NK-92 treated with Interleukin-12 subunit alpha and Interleukin-12 subunit beta, amount 100 ng/mL, for 24 hours (cell line): Measurements from ENCODE around the gene PCDHA11.
"Not testable (repeated sequence)": the region's sequence is repeated elsewhere in the genome, so short reads cannot be mapped to it uniquely, and the experiment has no call there.

Experiments used
- DNase-seq: peaks from one replicate; lab custom pipeline; 2025; lab: John Stamatoyannopoulos, UW

PCDHA11 gene

GRCh38 chr5:140849831-140850634 lies 18.7 kb upstream of the PCDHA11 start:
- not testable (repeated sequence) for DNase-seq

- no peak for DNase-seq
Observed at GRCh38 chr5:140855772-140856674, 12.7 kb upstream of the PCDHA11 start, which contains the start of gene PCDHA10. PCDHA10 (plus strand) TSS chr5:140855897; CDS start chr5:140856049, 152 bp downstream.

- no peak for DNase-seq
Observed at GRCh38 chr5:140857177-140857986, 11.4 kb upstream of the PCDHA11 start.

- no peak for DNase-seq
Observed at GRCh38 chr5:140857987-140858240, 10.8 kb upstream of the PCDHA11 start.

GRCh38 chr5:140862441-140863295 lies 6.1 kb upstream of the PCDHA11 start:
- no peak for DNase-seq

- DNase-seq, result no peak
Observed at GRCh38 chr5:140869555-140869886, 764 bp downstream of the PCDHA11 start.

- no peak for DNase-seq
Observed at GRCh38 chr5:140870221-140871201, 1.8 kb downstream of the PCDHA11 start.

GRCh38 chr5:140875085-140876065 lies 6.6 kb downstream of the PCDHA11 start, which contains the start of gene PCDHA12:
PCDHA12 (plus strand) TSS chr5:140875308; CDS start chr5:140875473, 165 bp downstream.
- DNase-seq, result no peak

- not testable (repeated sequence) for DNase-seq
Observed at GRCh38 chr5:140876541-140877261, 7.9 kb downstream of the PCDHA11 start.

GRCh38 chr5:140877262-140877581 lies 8.5 kb downstream of the PCDHA11 start:
- DNase-seq, result no peak

GRCh38 chr5:140881889-140882590 lies 13.3 kb downstream of the PCDHA11 start, which contains the start of gene PCDHA13:
PCDHA13 (plus strand) TSS chr5:140882124; CDS start chr5:140882269, 145 bp downstream.
- no peak for DNase-seq

GRCh38 chr5:140882591-140882899 lies 13.8 kb downstream of the PCDHA11 start:
- no peak for DNase-seq

- DNase-seq, result no peak
Observed at GRCh38 chr5:140883373-140883772, 14.6 kb downstream of the PCDHA11 start.

GRCh38 chr5:140883927-140884697 lies 15.4 kb downstream of the PCDHA11 start:
- no peak for DNase-seq

GRCh38 chr5:140916325-140916724 lies 47.6 kb downstream of the PCDHA11 start:
- no peak for DNase-seq
